Fibroblast of skin of scalp (primary cell): Measurements from ENCODE around the gene FEM1C. TPM values are rescaled to one million over a fixed set of nuclear protein-coding genes. Genes with fewer than 3 reads are reported as not detected.
A peak's percentile ranks its signal among the peaks of the same experiment; 100 is the strongest.

Source experiments
- DNase-seq: peaks from one replicate; pipeline ENCODE4 v3.0.0-alpha.2; 2013
- polyA plus RNA-seq, 2 experiments: library from polyadenylated mRNA; unstranded; fragments of 120-200 nt; gene quantifications; one replicate each; pipeline ENCODE4 v1.2.1, GENCODE V29; 2013; ENCODE audit not compliant: insufficient read length in 2 of 2

Gene FEM1C, protein sequence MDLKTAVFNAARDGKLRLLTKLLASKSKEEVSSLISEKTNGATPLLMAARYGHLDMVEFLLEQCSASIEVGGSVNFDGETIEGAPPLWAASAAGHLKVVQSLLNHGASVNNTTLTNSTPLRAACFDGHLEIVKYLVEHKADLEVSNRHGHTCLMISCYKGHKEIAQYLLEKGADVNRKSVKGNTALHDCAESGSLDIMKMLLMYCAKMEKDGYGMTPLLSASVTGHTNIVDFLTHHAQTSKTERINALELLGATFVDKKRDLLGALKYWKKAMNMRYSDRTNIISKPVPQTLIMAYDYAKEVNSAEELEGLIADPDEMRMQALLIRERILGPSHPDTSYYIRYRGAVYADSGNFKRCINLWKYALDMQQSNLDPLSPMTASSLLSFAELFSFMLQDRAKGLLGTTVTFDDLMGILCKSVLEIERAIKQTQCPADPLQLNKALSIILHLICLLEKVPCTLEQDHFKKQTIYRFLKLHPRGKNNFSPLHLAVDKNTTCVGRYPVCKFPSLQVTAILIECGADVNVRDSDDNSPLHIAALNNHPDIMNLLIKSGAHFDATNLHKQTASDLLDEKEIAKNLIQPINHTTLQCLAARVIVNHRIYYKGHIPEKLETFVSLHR
- polyA plus RNA-seq (2013, experiment 1 of 2; ENCODE audit: insufficient read length), result 15.1 TPM
- polyA plus RNA-seq (2013, experiment 2 of 2; ENCODE audit: insufficient read length), result 17.3 TPM

DNA sequence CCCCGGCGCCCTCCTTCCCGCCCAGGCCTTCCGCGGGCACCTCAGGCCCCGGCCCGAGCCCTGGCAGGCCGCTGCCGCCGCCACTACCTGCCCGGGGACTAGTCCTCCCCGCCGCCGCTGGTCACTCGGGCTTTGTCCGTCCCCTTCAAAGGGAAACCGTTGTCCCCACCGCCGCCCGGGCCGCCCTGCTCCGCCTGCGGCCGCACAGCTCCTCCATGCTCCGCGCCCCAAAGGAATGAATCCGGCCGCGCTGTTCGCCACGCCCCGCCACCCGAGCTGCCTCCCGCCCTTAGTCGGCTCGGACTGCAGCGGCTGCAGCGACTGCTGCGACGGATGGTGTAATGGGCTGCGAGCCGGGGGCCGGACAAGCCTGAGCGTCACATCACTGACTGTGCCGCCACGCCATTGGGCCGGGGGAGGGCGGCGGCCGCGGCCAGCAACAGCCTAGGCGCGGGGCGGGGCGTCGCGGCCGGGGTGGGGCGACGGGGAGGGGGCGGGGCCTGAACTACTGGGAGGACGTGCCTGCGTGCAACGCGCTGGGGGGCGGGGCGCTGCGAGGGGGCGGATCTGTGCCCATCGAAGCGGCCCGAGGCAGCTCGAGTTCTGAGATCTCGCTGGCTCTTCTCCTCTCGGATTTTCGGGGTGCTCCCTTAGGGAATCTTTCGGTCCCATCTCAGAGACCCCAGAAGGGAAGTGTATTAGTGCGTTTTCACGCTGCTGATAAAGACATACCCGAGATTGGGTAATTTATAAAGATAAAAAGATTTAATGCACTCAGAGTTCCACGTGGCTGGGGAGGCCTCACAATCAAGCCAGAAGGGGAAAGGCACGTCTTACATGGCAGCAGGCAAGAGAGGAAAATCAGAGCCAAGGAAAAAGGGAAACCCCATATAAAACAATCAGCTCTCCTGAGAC lies at the start of gene FEM1C:
Gene FEM1C, minus strand, starts transcription at position 340 of the 915 bp plus-strand sequence. CDS start 1,282 bp downstream, outside the sequence.
- DNase-seq, result peak; percentile 99

DNA sequence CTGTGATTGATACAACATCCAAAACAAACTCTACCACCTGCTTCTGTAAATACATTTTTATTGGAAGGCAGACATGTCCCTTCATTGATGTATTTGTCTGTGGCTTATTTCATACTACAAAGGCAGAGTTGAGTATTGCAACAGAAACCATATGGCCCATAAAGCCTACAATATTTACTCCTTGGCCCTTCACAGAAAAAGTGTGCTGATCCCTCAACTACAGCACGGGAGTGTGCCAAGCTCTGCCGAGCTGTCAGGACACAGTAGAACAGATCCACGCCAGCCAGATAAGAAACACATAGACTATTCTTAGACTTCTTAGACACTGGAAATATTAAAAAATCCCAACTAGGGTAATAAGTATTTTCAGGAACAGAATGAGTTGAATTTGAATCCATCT lies 44.5 kb upstream of the FEM1C start:
- DNase-seq, result no peak

DNA sequence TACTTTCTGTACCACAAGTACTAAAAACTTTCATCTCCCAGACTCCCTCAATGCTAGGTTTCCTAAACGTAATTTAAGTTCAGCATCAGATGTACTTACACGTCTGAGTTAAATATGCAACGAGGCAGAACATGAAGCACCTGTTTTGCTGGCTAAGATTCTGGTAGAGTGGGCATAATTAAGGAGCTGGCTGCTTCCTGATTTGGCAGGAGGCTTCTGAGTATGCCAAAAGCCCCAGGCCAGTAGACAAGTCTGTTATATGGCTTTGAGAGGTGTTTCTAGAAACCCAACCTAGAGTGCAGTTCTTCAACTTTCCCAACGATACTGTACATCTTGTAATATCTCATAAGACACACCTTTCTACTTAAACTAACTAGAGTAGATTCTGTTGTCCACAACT lies 44.1 kb upstream of the FEM1C start:
- no peak for DNase-seq

DNA sequence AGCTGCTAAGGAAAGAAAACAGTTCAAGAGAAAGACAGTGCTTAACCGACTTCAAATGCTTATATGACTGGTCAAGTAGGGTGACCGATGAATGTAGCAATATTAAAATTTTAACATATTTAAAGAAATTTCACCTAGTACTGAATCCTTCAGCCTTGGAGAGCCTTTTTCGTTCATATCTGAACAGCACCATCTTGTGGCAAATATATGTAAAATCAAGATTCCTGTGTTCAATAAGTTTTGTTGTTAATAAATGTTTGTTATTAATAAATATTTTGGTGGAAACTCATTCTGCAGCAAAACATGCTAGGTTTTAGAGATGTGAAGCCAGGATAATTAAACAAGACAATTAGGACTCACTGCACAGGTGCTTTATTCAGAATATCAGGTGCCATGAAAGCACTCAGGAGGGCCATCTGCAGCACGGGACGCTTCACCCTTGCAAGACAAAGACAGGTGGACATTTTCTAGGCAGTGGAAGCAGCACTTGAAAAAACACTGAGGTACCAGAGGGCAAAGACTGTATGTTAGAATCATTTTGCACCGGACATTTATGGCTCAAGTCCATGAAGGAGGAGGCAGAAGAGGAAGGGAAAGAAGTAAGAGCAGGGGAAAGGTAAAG lies 42.1 kb upstream of the FEM1C start:
- peak; percentile 46 for DNase-seq

DNA sequence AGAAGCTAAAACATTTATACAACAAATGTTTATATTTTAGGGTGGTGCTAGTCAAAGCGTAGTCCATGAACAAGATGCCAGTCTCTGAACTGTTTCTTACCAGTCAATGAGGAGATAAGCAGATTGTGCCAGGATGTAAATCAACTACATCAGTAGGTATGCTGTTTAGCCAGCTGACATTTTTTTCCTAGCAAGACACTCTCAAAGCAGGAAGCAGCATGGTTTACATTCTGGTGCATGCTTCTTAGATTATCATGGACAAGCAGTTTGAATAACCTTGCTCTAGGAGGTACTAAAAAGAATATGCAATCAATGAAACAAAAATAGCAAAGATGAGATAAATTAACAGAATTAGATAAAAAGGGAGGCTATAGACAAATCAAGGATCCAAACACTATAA lies 40.7 kb upstream of the FEM1C start:
- DNase-seq, result no peak

DNA sequence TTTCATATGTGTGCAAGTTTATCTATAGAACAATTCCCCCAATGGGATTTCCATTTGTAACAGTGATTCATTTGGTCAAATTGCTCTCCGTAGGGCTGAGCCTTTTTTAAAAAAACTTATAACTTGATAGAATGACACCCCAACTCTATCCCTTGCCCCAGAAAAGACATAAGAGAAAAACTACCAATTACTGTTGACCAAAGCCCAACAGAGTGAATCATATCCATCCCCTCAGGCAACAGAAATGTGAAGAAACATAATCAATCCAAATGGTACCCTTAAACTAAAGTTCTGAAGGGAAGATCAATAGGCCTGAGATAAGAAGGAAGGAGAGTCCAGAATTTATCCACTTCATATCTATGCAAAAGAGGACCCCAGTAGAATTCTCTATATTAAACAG lies 39.9 kb upstream of the FEM1C start:
- DNase-seq, result no peak

DNA sequence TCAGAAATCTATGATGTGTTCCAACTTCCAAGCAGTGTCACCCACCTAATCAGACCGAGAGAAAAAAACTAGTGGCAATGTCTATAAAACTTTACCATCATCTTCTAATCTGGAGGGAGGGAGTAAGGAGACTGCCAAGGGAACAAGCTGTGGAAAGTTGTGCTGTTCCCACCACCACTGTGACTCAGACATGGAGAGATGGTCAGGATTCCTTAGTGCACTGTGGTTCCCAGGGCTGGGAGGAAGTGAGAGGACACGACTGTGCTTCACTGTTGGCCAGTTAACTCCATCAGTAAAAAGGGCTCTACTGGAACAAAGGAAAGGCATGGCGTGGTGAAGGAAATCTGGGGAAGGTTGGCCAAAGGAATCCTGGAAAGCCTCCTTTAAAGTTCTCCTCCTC lies 38.9 kb upstream of the FEM1C start:
- DNase-seq, result peak; percentile 93

DNA sequence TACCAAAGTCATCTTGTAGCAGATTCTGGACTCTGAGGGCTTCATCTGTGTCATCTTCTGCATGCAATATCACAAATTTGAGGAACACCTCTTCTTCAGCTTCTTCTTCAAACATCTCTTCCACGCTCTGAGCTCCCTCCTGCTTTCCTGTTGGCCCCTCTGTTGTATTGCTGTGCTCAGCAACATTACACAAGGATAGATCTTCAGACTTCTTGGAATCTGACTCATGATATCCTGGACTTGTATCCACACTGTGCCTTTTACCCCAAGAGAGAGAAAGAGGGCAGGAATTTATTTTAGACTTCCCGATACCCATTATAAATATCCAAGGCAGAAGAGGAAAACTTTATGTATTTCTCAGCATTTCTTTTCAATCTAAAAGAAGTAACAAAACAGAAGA lies 36.4 kb upstream of the FEM1C start:
- peak; percentile 19 for DNase-seq

DNA sequence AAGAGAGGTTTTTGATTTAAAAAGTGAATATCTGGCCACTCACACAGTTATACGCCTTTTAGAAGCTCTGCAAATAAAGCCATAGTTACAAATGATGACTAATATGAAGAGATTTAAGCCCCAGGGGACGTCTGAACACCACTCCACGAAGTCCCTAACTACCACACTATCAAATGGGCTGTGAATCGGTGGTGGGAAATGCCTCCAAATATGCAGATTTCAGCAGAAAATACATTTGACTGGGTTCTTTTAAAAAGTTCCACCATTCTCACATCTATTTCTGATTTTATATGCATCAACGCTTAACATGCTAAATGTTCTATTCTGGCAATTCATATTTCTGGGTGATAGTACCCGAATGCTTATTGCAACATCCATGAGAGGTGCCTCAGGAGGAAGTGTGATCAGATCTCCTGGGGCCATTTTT lies 35.2 kb upstream of the FEM1C start:
- DNase-seq, result peak; percentile 83

DNA sequence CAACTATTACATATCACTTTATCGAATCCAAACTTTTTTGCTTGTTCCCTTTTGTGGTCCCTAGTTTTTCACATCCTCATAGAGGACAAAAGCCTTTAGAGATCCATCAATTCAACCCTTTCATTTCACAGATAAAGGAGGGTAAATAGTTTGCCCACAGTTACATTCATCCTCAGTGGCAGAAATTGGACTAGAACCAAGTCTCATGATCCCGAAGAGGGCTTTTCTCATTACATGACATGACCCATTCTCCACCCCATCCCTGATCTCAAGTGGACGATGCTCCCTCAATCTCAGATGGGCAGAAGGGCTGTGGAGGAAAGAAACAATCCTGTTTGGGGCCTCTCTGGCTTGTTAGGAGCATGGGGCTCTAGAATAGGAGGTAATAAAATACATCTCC lies 34.6 kb upstream of the FEM1C start:
- DNase-seq, result no peak

DNA sequence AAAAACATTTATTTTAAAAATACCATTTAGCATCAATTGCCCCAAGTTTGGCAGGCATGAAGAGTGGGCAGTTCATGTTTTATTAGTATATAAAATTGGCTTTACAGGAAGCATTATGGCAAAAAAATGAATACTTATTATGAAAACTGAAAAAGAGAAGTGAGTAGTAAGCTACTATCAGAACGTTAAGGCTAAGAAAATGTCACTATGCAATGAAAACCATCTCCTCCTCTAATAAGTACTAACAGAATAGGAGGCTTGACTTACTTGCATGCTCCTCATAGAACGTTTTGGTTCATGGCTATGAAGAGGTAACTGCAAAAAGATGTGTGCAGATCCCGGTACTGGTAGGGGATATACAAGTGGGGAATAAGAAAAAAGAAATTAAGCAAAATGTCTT lies 34.1 kb upstream of the FEM1C start:
- no peak for DNase-seq

DNA sequence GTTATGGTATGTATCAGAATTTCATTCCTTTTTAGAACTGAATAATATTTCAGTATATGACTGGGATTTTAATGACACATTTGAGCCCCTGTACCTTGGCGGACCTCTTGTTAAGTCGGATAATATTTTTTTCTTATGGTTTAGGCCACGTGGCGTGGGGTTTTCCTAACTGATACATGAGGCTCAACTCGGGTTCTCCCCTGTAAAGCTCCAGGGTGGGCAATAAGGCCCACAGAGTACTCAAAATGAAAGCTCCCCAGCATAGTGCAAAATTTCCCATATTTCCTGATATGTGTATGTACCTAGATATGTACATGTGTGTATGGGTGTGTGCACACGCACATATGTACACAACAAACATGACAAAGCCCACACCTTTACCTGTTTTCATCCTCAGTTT lies 33.2 kb upstream of the FEM1C start:
- DNase-seq, result no peak

DNA sequence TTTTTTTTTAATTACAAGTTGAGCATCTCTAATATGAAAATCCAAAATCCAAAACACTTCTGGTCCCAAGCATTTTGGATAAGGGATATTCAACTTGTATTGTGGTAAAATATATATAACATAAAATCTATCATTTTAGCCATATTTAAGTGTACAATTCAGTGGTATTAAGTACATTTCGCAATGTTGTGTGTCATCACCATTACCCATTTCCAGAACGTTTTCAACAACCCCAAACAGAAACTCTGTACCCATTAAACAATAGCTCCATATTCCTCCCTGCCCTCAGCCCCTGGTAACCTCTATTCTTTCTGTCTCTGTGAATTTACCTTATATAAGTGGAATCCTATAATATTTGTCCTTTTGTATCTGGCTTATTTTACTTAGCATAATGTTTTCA lies 32.8 kb upstream of the FEM1C start:
- no peak for DNase-seq

DNA sequence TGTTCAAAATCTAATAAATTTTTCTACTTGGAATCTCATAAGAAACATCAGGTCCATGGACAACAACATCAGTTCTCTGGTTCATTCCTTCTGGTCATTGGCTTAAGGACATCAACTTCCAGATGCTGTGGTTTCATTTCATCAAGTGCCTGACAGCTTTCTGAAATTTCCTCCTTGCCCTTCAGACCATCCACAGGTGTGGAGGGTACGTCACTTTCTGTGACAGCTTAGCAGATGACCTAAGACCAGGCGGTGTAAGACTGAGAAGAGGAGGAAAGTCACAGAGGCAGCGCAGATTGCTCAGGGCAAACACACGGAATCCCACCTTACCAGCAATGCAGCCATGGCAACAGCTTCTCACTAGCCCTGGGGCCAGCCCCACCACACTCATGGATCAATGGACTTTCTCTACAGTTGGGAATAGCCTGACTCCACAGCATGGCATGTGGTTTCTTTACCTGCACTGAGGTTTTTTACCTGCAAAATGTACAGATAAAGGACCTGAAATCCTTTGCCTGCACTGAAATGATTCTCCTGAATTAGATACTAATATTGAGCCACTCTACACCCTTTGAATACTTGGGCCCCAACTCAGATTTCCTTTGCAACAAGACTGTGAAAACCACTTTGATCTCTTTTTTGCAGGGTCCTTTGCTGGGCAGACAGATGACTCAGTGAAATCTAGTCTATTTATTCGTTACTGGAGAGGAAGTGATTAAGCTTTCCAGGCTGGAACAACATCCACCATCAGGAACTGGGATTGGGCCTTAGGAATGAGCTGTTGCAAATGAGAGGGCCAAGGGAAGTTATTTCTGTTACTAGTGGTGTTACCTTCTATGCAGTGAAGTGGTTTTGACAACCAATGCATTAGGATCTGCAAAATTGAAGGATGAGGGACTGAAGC lies 30.8 kb upstream of the FEM1C start:
- DNase-seq, result peak; percentile 65

DNA sequence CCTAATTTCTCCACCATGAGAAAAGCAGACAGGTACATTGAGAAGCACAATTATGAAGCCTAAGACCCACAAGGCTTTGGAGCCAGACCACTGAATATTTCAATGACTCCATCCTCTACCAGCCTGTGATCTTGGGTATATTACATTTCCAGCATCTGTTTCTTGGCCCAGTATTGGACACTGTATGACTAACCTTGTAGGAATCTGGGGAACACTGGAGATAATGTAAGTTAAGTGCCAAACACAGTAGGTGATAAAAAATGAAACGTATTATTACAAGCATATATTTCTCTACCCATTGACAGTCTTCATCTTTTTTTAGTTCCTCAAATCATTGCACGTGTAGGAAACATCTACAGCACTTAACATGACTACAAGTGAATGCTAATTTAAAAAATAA lies 28.6 kb upstream of the FEM1C start:
- peak; percentile 84 for DNase-seq

DNA sequence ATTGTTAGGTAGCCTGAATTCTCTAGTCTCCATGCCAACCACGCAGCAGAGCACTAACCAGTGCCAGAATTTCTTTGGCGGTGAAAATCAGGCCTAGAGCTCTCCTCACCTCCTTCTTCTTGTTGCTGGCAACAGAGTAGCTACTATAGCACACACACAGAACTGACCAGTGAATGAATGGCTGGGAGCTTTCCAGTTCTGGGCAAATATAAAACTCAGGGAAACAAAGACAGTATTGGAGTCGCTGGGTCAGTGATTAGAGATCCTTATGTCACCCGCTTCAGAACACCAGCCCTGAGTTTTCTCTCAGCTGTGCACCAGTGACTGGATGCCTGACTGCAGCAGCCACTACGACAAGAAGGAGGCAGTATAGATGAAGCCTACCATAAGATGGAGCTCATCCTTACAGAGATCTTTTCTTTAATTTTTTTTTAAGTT lies 26.9 kb upstream of the FEM1C start:
- no peak for DNase-seq

DNA sequence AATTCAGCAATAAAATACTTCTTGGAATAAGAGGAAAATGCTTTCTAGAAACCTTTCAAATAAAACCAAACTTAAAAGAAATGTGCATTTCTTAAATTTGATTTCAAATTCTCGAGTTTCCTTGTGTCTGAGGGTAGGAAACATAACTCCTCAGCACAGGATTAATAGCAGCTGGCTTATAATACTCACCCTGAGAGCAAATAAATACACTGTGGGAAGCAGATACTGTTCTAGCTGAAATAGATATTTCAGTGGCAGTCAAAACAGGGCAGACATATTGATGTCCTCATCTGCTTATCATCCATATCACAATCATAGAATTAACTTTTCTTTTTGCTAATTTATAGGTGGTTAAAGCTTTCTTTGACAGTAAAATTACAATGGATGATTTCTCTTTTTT lies 24.1 kb upstream of the FEM1C start:
- DNase-seq, result no peak

DNA sequence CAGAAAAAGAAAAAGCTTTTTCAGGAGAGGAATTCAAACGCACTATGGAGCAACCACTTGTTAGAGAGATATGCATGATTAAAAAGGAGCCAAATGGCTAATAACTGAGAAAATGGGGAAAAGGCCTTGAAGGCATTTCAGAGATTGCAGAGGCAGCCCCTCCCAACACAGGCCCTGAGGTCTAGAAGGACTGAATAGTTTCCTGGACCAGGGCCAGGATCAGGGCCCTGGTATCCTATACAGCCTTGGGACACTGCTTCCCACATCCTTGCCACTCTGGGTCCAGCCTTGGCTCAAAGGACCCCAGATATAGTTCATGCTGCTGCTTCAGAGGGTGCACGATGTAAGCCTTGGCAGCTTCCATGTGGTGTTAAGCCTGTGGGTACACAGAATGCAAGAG lies 20.7 kb upstream of the FEM1C start:
- DNase-seq, result peak; percentile 26

DNA sequence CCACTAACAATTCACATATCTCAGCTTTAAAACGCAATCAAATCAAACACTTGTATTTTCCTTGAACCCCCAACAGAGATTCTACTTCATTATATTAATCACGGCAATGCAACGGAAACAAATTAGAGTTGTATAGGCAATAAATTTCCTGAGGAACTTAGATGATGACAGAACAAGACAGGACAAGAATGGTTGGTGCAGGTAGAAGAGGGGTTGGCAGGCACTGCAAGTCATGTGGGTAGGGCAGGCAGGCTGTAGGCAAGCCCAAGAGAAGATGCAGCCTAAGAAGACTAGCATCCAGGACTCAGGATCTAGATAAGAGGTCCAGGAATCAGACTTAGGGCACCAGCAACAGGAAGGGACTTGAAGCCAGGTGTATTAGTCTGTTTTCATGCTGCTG lies 16.6 kb upstream of the FEM1C start:
- no peak for DNase-seq

DNA sequence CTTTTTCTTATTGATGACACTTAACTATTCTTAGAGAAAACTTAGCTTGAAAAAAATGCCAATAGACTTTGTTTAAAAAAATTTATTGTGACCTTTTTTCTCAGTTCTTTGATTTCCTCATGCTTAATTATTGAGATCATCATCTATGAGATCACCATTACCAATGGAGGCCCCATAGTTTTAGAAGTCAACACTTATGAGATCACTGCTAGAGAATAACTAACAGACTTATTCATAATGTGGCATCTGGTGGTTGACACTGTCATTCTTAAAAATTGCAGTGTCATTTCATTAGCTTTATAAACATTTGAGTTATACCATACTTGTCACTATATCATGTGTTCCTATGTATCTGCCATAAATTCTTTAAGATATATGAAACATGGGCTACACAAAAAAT lies 14.9 kb upstream of the FEM1C start:
- peak; percentile 91 for DNase-seq

DNA sequence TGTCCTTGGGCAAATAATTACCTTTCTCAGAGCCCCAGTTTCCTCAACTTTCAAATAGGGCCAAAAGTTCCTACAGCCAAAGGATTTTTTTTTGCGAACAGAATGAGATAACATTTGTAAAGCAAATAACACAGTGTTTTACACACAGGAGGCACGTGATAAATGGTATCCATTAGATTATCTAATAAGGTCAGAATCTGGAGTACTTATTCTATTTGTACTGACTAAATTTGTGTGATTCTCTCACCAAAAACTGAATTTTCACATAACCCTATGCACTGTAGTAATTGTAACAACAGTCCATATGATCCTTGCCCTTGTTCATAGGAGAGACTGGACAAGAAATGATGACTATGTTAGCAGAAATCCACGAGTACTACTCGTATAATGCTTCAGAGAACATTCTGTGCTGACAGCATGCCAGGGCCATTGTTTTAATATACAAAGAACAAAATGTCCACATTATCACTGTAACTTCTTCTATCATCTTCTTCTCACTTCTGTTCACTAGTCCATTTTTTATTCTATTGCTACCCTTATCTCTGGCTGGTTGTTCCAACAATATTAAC lies 13.9 kb upstream of the FEM1C start:
- DNase-seq, result no peak
